B cell (primary cell): ENCODE data around the gene ETAA1.

Experiments
- EZH2 ChIP-seq: IDR thresholded peaks from 2 replicates; pipeline ENCODE4 v1.6.1; 2012; ENCODE audit warnings: borderline replicate concordance, low read depth, mild to moderate bottlenecking, moderate library complexity, low read length; ENCODE audit not compliant: insufficient read depth, poor library complexity, severe bottlenecking
- TF ChIP-seq, protein P1 (sequence below): fragments of 200-600 bp; IDR thresholded peaks from one replicate; pipeline ENCODE4 v1.8.0; 2022; ENCODE audit warnings: antibody characterized with exemption, mild to moderate bottlenecking

- TF ChIP-seq, protein P1, sequence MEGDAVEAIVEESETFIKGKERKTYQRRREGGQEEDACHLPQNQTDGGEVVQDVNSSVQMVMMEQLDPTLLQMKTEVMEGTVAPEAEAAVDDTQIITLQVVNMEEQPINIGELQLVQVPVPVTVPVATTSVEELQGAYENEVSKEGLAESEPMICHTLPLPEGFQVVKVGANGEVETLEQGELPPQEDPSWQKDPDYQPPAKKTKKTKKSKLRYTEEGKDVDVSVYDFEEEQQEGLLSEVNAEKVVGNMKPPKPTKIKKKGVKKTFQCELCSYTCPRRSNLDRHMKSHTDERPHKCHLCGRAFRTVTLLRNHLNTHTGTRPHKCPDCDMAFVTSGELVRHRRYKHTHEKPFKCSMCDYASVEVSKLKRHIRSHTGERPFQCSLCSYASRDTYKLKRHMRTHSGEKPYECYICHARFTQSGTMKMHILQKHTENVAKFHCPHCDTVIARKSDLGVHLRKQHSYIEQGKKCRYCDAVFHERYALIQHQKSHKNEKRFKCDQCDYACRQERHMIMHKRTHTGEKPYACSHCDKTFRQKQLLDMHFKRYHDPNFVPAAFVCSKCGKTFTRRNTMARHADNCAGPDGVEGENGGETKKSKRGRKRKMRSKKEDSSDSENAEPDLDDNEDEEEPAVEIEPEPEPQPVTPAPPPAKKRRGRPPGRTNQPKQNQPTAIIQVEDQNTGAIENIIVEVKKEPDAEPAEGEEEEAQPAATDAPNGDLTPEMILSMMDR = no peak
- no peak for TF ChIP-seq EZH2
Measured at GRCh38 chr2:67423489-67423888, 26.4 kb downstream of the ETAA1 start.
